Stromal cell of bone marrow (primary cell): ENCODE data around the gene ZSCAN9.
A peak's percentile ranks its signal among the peaks of the same experiment; 100 is the strongest.

Experiments used
- DNase-seq: peaks from one replicate; pipeline ENCODE4 v3.0.0-alpha.2; 2012; ENCODE audit warnings: low read depth

Gene ZSCAN9

GRCh38 chr6:28266962-28267694 is 42.1 kb downstream of the ZSCAN9 start, which contains the start of gene ZSCAN26:
Gene ZSCAN26 (plus strand): TSS chr6:28267143. CDS start chr6:28271920, 4,777 bp downstream.
- DNase-seq: peak; percentile 78

DNA sequence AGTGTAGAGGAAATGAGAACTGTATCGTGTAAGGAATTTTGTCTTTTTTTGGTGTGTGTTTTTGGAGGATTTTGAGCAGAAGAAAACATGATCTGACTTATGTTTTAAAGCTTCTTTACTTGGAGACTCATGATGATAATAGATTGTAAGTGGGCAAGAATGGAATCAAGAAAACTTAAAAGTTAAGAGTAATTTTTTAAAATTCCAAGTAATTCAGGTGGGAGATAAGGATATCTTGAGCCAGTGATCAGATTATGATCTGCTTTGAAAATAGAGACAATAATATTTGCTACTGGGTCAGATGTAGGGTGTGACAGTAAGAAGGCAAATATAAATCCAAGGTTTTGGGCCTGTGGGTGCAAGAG is 42.6 kb downstream of the ZSCAN9 start:
- DNase-seq: no peak

DNA sequence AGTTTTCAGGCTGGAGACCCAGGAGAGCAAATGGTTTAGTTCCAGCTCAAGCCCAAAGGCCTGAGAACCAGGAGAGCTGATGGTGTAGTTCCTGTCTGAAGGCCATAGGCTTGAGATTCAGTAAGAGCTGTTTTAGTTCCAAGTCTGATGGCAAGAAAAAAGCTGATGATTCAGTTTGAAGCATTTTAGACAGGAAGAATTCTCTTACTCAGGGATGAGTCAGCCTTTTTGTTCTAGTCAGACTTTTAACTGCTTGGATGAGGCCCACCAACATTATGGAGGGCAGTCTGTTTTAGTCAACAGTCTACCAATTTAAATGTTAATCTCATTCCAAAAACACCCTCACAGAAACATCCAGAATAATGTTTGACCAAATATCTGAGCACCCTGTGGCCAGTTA is 44.4 kb downstream of the ZSCAN9 start:
- DNase-seq: peak; percentile 92

GRCh38 chr6:28274888-28275287 is 49.8 kb downstream of the ZSCAN9 start:
- no peak for DNase-seq

DNA sequence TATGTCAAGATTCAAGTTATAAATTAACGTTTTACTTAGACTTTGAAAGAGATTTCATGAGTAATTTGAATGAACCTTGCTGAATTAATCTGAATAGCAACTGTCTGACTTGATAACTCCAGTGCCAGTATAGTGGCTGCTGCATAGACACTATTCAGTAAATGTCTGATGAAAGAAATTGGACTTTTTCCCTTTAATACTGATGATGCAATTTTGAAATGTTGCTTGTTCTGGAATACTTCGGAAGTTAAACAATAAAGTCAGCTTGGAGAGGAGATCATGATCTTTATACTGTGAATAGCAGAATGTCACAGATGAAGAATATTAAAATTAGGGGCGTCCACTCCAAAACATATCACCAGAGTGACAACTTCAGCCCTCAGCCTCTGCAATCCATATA is 52.7 kb downstream of the ZSCAN9 start:
- no peak for DNase-seq

GRCh38 chr6:28280595-28281287 is 55.7 kb downstream of the ZSCAN9 start:
- DNase-seq: no peak

DNA sequence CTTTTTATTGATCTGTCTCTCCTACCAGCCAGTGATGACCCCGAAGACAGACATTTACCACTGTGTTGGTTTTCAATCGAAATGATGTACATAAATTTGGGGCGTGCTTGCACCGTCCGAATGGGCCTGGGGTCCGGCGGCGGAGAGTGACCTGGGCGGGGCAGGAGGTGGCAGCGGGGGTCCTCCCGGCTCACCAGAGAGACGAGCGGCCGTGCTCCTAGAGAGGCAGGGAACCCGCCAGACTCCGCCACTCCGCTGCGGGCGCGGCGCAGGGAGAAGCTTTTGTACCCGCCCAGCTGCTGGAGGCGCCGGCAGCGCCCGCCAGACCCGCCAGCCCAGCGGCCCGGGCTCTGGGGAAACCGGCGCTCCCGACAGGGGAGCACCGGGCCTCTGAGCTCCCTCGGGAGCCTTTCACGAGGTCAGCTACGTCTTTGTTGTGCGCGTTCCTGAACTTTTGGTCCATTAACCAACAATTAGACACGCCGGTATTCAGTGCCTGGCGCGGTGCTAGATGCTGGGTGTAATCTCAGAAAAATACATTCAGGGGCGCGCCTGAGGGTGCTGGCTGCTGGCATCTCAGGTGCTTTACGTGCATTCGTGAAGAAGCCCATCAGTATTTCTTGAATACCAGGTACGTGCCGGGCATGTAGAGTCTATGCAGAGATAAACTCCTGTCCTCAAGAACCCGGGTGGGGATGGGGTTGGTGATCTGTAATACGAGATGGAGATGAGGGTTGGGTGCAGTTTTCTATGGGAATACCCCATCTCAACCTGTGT is 56.4 kb downstream of the ZSCAN9 start, which contains the start of gene PGBD1:
PGBD1 (plus strand) TSS at position 285 of the 777 bp plus-strand sequence. CDS start 2,242 bp downstream, outside the sequence.
- DNase-seq: peak; percentile 40

DNA sequence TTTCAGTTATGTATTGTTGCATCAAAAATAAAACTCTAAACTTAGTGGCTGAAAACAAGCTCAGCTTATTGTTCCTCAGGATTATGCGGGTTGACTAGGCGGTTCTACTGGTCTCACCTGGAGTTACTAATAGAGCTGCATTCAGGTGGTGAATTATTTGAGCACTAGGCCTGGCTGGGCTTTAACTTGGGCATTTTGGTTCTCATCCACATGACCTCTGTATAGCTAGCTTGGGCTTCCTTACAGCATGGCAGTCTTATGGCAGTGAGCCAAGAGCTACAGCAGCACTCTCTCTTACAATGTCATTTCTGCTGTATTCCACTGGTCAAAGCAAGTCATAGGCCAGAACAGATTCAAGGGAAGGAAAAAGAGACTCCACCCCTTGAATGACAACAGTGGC is 57.9 kb downstream of the ZSCAN9 start:
- DNase-seq: no peak
